ENCODE measurements around the gene DAGLA. TPM values are rescaled to one million over a fixed set of nuclear protein-coding genes. Genes with fewer than 3 reads are reported as not detected.

DAGLA gene
- not detected in 2 replicates for total RNA-seq (2014; rRNA removed; shearing (Covaris generic); ENCODE audit: low replicate concordance)

DNA sequence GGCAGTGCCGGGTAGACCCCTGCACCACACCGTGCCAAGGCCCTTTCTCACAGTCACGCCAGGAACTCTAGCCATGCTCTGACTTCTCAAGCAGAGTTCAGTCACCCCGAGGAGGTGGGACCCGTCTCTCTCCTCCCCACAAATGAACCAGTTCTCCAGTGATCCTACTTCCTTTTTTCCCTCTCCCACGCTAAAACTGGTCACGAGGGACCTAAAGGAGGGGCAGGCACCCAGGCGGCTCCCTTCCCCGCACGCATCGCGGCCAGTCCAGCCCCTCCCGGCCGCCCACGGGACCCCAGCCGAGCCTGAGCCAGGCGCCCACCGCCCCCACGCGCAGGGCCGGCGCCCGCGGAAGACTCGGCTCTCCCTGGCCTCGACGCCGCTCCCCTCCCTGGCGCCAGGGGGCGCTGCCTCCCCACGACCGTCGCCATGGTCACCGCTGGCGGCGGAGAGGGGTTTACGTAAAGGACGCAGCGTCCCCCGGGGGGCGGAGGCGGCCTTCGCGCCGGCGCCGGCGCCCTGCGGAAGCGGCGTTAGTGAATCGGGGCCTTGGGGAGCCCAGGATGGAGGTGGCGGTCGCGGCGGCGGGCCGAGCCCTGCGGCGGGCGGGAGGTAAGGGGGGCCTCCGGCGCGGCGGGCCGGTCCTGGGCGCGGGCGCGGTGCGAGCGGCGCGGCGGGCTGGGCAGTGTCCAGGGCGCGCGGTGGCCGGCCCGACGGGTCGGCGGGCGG, at the start of gene DAGLA:
Gene DAGLA (plus strand): TSS at position 499 of the 729 bp plus-strand sequence. CDS start 39,765 bp downstream, outside the sequence.
- H3K4me3 ChIP-seq (ENCODE audit: low read length), result no peak within 1 kb of the TSS
- DNase-seq, result peak; percentile 55
- H3K4me1 ChIP-seq (ENCODE audit: low read length), result no peaks in the 10 kb centered on the region
- H3K9me2 ChIP-seq (replicated peaks; ENCODE audit: insufficient read depth, low read length), result no peaks in the 10 kb centered on the region
- H4K20me1 ChIP-seq (ENCODE audit: insufficient read depth, low read depth, low read length), result no peaks in the 10 kb centered on the region
- no peaks in the 10 kb centered on the region for H3K27me3 ChIP-seq (ENCODE audit: low read length)
- no peak within 1 kb of the TSS for H3K27ac ChIP-seq (ENCODE audit: low read length)
- H3K9me3 ChIP-seq (ENCODE audit: low read length), result no peaks in the 10 kb centered on the region
- no peaks in the 10 kb centered on the region for H3K36me3 ChIP-seq (ENCODE audit: insufficient read depth, low read length)
- H2AFZ ChIP-seq (ENCODE audit: low read length), result no peak within 1 kb of the TSS
- H3K9ac ChIP-seq (ENCODE audit: low read length), result no peak within 1 kb of the TSS
- no peaks in the 10 kb centered on the region for H3K79me2 ChIP-seq (ENCODE audit: low read length)
- no peak within 1 kb of the TSS for H3K4me2 ChIP-seq (ENCODE audit: low read depth, low read length, poor library complexity, severe bottlenecking)

DNA sequence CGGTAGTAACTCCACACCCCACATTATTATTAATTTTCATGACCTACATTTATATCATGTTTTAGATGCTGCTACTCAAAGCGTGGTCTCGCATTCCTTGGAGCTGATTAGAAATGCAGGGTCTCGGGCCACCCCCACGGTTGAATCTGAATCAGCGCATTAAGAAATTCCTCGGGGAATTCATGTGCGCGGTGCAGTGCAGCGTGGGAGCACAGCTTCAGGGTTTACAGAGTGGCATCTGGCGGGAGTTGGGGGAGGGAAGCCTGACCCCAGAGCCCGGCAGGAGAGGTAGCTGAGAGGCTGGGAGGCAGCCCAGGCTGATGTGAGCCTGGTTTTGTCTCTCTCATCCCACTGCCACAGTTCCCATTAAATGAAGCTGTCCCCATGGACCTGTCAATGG, 48.1 kb upstream of the DAGLA start:
- Histone ChIP-seq H3K9me2 (replicated peaks; ENCODE audit: insufficient read depth, low read length) (no peaks in the 10 kb centered on the region), H3K27ac (ENCODE audit: low read length) (no peak overlapping the region), H4K20me1 (ENCODE audit: insufficient read depth, low read depth, low read length) (no peaks in the 10 kb centered on the region; the same call in 1 of the 2 replicates), H3K4me2 (ENCODE audit: low read depth, low read length, poor library complexity, severe bottlenecking) (no peak overlapping the region), H2AFZ (ENCODE audit: low read length) (no peak overlapping the region), H3K4me3 (ENCODE audit: low read length) (no peak overlapping the region), H3K9me3 (ENCODE audit: low read length) (no peaks in the 10 kb centered on the region), H3K36me3 (ENCODE audit: insufficient read depth, low read length) (no peaks in the 10 kb centered on the region), H3K4me1 (ENCODE audit: low read length) (no peaks in the 10 kb centered on the region), H3K27me3 (ENCODE audit: low read length) (no peaks in the 10 kb centered on the region), H3K9ac (ENCODE audit: low read length) (no peak overlapping the region), H3K79me2 (ENCODE audit: low read length) (no peaks in the 10 kb centered on the region)
- DNase-seq, result no peak

DNA sequence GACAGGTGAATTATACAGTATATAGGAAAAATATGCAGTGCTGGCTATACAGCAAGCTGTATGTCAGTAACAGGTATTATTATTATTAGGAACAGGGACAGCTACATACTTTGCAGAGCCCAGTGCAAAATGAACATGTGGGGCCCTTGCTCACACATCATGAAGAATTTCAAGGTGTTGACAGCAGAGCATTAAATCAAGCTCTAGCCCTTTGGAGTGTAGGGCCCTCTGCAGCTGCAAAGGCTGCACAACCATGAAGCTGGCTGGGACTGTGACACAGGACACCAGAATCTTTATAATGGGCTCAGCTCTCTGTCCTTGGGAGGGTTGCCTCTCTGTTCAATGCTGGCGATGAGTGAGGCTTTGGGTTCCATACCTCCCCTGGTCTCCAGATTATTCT, 44.9 kb upstream of the DAGLA start:
- no peaks in the 10 kb centered on the region for H3K4me1 ChIP-seq (ENCODE audit: low read length)
- no peaks in the 10 kb centered on the region for H3K9me3 ChIP-seq (ENCODE audit: low read length)
- no peaks in the 10 kb centered on the region for H3K36me3 ChIP-seq (ENCODE audit: insufficient read depth, low read length)
- H3K79me2 ChIP-seq (ENCODE audit: low read length), result no peaks in the 10 kb centered on the region
- H3K27me3 ChIP-seq (ENCODE audit: low read length), result no peaks in the 10 kb centered on the region
- H3K9me2 ChIP-seq (replicated peaks; ENCODE audit: insufficient read depth, low read length), result no peaks in the 10 kb centered on the region
- H3K4me3 ChIP-seq (ENCODE audit: low read length), result no peak overlapping the region
- H4K20me1 ChIP-seq (ENCODE audit: insufficient read depth, low read depth, low read length), result no peaks in the 10 kb centered on the region
- no peak overlapping the region for H2AFZ ChIP-seq (ENCODE audit: low read length)
- no peak for DNase-seq
- no peak overlapping the region for H3K4me2 ChIP-seq (ENCODE audit: low read depth, low read length, poor library complexity, severe bottlenecking)
- no peak overlapping the region for H3K27ac ChIP-seq (ENCODE audit: low read length)
- H3K9ac ChIP-seq (ENCODE audit: low read length), result no peak overlapping the region

GRCh38 chr11:61635787-61636186, 44.4 kb upstream of the DAGLA start:
- Histone ChIP-seq H3K79me2 (ENCODE audit: low read length) (no peaks in the 10 kb centered on the region), H3K4me1 (ENCODE audit: low read length) (no peaks in the 10 kb centered on the region), H3K36me3 (ENCODE audit: insufficient read depth, low read length) (no peaks in the 10 kb centered on the region), H3K9ac (ENCODE audit: low read length) (no peak overlapping the region), H3K9me2 (replicated peaks; ENCODE audit: insufficient read depth, low read length) (no peaks in the 10 kb centered on the region), H3K4me3 (ENCODE audit: low read length) (no peak overlapping the region), H3K27me3 (ENCODE audit: low read length) (no peaks in the 10 kb centered on the region), H2AFZ (ENCODE audit: low read length) (no peak overlapping the region), H4K20me1 (ENCODE audit: insufficient read depth, low read depth, low read length) (no peaks in the 10 kb centered on the region), H3K9me3 (ENCODE audit: low read length) (no peaks in the 10 kb centered on the region), H3K27ac (ENCODE audit: low read length) (no peak overlapping the region), H3K4me2 (ENCODE audit: low read depth, low read length, poor library complexity, severe bottlenecking) (no peak overlapping the region)
- DNase-seq, result no peak

DNA sequence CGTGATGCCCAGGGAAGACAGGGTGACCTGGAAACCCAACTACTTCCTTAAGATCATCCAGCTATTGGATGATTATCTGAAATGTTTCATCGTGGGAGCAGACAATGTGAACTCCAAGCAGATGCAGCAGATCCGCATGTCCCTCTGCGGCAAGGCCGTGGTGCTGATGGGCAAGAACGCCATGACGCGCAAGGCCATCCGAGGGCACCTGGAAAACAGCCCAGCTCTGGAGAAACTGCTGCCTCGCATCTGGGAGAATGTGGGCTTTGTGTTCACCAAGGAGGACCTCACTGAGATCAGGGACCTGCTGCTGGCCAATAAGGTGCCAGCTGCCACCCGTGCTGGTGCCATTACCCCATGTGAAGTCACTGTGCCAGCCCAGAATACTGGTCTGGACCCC, 43.5 kb upstream of the DAGLA start:
- Histone ChIP-seq H2AFZ (ENCODE audit: low read length) (no peak overlapping the region), H3K4me1 (ENCODE audit: low read length) (no peaks in the 10 kb centered on the region), H3K27ac (ENCODE audit: low read length) (no peak overlapping the region), H3K27me3 (ENCODE audit: low read length) (no peaks in the 10 kb centered on the region), H3K9ac (ENCODE audit: low read length) (no peak overlapping the region), H3K4me2 (ENCODE audit: low read depth, low read length, poor library complexity, severe bottlenecking) (no peak overlapping the region), H3K36me3 (ENCODE audit: insufficient read depth, low read length) (no peaks in the 10 kb centered on the region), H3K9me2 (replicated peaks; ENCODE audit: insufficient read depth, low read length) (no peaks in the 10 kb centered on the region), H3K79me2 (ENCODE audit: low read length) (no peaks in the 10 kb centered on the region), H3K4me3 (ENCODE audit: low read length) (no peak overlapping the region), H4K20me1 (ENCODE audit: insufficient read depth, low read depth, low read length) (no peaks in the 10 kb centered on the region), H3K9me3 (ENCODE audit: low read length) (no peaks in the 10 kb centered on the region)
- DNase-seq, result no peak

GRCh38 chr11:61637277-61637676, 42.9 kb upstream of the DAGLA start:
- Histone ChIP-seq H3K4me2 (ENCODE audit: low read depth, low read length, poor library complexity, severe bottlenecking) (no peak overlapping the region), H3K4me1 (ENCODE audit: low read length) (no peaks in the 10 kb centered on the region), H3K9me2 (replicated peaks; ENCODE audit: insufficient read depth, low read length) (no peaks in the 10 kb centered on the region), H3K36me3 (ENCODE audit: insufficient read depth, low read length) (no peaks in the 10 kb centered on the region), H3K27me3 (ENCODE audit: low read length) (no peaks in the 10 kb centered on the region), H3K27ac (ENCODE audit: low read length) (no peak overlapping the region), H3K9ac (ENCODE audit: low read length) (no peak overlapping the region), H2AFZ (ENCODE audit: low read length) (no peak overlapping the region), H4K20me1 (ENCODE audit: insufficient read depth, low read depth, low read length) (no peaks in the 10 kb centered on the region), H3K4me3 (ENCODE audit: low read length) (no peak overlapping the region), H3K79me2 (ENCODE audit: low read length) (no peaks in the 10 kb centered on the region), H3K9me3 (ENCODE audit: low read length) (no peaks in the 10 kb centered on the region)
- no peak for DNase-seq

DNA sequence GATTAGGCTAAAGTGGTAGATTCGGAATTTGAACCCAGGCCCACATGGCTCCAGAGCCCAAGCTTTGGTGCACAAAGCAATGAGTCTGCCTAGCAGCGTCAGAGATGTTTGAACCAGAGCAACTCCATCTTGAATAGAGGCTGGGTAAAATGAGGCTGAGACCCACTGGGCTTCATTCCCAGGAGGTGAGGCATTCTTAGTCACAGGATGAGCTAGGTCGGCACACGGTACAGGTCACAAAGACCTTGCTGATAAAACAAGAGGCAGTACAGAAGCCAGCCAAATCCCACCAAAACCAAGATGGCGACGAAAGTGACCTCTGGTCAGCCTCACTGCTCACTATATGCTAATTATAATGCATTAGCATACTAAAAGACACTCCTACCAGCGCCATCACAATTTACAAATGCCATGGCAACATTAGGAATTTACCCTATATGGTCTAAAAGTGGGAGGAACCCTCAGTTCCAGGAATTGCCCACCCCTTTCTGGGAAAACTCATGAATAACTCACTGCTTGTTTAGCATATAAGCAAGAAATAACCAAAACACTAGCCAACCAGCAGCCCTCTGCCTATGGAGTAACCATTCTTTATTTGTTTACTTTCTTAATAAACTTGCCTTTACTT, 40.3 kb upstream of the DAGLA start:
- Histone ChIP-seq H3K4me2 (ENCODE audit: low read depth, low read length, poor library complexity, severe bottlenecking) (no peak overlapping the region), H2AFZ (ENCODE audit: low read length) (no peak overlapping the region), H3K9me2 (replicated peaks; ENCODE audit: insufficient read depth, low read length) (no peaks in the 10 kb centered on the region), H3K79me2 (ENCODE audit: low read length) (no peaks in the 10 kb centered on the region), H3K36me3 (ENCODE audit: insufficient read depth, low read length) (no peaks in the 10 kb centered on the region), H3K27ac (ENCODE audit: low read length) (no peak overlapping the region), H4K20me1 (ENCODE audit: insufficient read depth, low read depth, low read length) (no peaks in the 10 kb centered on the region), H3K9me3 (ENCODE audit: low read length) (no peaks in the 10 kb centered on the region), H3K4me3 (ENCODE audit: low read length) (no peak overlapping the region), H3K27me3 (ENCODE audit: low read length) (no peaks in the 10 kb centered on the region), H3K4me1 (ENCODE audit: low read length) (peaks cover 3% of the 10 kb centered on the region), H3K9ac (ENCODE audit: low read length) (no peak overlapping the region)
- DNase-seq, result no peak

- Histone ChIP-seq H3K79me2 (ENCODE audit: low read length) (no peaks in the 10 kb centered on the region), H3K4me1 (ENCODE audit: low read length) (peaks cover 9% of the 10 kb centered on the region), H3K27me3 (ENCODE audit: low read length) (no peaks in the 10 kb centered on the region), H3K9me2 (replicated peaks; ENCODE audit: insufficient read depth, low read length) (no peaks in the 10 kb centered on the region), H3K4me3 (ENCODE audit: low read length) (no peak overlapping the region), H3K4me2 (ENCODE audit: low read depth, low read length, poor library complexity, severe bottlenecking) (no peak overlapping the region), H3K27ac (ENCODE audit: low read length) (no peak overlapping the region), H2AFZ (ENCODE audit: low read length) (no peak overlapping the region), H4K20me1 (ENCODE audit: insufficient read depth, low read depth, low read length) (no peaks in the 10 kb centered on the region), H3K9me3 (ENCODE audit: low read length) (no peaks in the 10 kb centered on the region), H3K9ac (ENCODE audit: low read length) (no peak overlapping the region), H3K36me3 (ENCODE audit: insufficient read depth, low read length) (no peaks in the 10 kb centered on the region)
- no peak for DNase-seq
These were observed 38.0 kb upstream of the DAGLA start for GRCh38 chr11:61642162-61642561.
